Stimulated activated CD4-positive, alpha-beta T cell treated with anti-CD3 and anti-CD28 coated beads, Interleukin-2, amount 100 ng/mL, for 4 hours (primary cell): ENCODE measurements around the gene TDRD10.
A peak's percentile ranks its signal among the peaks of the same experiment; 100 is the strongest.

ENCODE experiments used
- DNase-seq: peaks from one replicate; pipeline ENCODE4 v3.0.0-alpha.2; 2020; ENCODE audit warnings: low read depth

TDRD10 gene, protein sequence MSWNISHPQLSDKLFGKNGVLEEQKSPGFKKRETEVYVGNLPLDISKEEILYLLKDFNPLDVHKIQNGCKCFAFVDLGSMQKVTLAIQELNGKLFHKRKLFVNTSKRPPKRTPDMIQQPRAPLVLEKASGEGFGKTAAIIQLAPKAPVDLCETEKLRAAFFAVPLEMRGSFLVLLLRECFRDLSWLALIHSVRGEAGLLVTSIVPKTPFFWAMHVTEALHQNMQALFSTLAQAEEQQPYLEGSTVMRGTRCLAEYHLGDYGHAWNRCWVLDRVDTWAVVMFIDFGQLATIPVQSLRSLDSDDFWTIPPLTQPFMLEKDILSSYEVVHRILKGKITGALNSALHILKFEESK

DNA sequence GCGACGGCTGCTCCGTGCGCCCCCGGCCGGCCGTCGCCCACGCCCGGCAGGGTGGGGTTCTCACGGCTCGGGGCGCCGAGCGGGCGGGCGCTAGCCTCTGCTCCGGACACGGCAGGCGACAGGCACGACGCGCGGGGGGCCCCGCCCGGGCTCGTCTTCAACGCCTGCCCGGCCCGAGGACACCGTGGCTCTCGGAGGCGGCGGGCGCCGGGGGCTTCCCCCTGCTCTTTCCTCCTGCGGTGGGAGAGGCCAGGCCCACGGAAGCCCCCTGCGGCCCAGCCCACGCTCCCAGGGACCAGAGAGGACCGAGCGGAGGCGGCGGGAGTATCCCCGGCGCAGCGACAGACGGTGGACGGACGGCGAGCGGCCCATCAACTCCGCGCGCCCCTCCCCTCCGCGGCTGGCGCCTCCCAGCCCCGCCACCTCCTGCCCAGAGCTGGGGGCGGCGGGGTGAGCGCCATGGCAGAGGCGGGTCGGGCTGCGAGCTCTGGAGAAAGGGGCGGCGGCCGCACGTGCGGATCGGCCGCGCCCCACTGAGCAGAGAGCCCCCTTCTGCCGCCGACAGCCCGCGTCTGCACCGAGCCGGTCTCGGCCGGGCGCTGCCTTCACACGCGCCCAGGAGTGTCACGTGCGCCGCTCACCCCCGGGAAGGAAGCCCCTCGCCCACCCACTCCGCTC is at the start of gene TDRD10, which contains the start of gene SHE:
Gene TDRD10, plus strand, starts transcription at position 154 of the 678 bp plus-strand sequence. CDS start 4,685 bp downstream, outside the sequence.
Gene SHE, minus strand, starts transcription at position 347 of the 678 bp plus-strand sequence. CDS start 386 bp downstream, outside the sequence.
- no peak for DNase-seq

DNA sequence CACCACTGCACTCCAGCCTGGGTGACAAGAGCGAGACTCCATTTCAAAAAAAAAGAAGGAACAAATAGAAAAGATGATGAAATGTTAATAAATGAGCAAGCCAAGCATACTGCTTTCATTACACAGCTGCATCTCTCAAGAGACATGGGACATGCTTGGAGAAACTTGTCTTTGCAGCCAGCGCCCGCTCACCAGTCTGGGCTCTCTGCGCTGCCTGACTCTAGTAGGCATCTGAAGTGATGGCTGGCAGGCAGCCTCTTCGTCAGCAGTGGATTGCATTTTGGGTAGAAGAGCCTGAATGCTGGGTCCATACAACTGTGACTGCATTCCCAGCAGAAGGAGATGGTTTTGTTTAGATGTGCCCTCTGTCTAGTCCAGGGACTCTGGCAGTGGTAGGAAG is 48.9 kb upstream of the TDRD10 start:
- DNase-seq, result no peak

DNA sequence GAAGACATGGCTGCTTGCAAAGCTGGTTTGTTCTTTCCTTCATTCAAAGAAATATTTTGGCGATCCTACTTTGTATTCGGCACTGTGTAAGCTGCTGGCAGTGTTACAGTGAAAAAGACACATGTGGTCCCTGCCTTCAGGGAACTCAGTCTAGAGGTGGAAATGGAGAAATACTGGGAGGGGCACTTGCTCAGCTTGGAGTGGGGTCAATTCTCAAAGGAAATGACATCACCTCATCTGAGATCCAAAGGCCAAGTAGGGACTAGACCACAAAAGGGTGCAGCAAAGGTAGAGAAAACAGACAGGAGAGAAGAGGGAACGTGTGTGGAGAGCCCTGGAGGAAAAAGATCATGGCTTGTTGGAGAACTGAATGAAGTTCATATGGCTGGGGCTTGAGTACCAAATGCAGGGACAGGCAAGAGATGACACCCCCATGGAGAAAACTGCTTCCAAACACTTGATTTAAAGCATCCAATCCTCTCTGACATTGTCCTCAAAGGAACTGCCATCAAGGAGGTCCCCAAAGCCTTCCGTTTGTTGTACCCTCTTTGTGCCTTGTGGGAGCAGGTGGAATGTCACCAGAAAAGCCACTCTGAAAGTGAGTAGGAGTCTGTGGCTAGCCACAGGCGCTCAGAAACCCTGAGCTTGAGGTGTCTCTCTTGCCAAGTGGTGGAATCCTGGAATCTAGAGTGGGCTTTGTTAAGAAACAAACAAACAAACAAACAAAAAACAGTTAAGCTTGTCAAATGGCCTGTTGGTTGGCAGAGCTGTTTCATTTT is 48.3 kb upstream of the TDRD10 start:
- no peak for DNase-seq

DNA sequence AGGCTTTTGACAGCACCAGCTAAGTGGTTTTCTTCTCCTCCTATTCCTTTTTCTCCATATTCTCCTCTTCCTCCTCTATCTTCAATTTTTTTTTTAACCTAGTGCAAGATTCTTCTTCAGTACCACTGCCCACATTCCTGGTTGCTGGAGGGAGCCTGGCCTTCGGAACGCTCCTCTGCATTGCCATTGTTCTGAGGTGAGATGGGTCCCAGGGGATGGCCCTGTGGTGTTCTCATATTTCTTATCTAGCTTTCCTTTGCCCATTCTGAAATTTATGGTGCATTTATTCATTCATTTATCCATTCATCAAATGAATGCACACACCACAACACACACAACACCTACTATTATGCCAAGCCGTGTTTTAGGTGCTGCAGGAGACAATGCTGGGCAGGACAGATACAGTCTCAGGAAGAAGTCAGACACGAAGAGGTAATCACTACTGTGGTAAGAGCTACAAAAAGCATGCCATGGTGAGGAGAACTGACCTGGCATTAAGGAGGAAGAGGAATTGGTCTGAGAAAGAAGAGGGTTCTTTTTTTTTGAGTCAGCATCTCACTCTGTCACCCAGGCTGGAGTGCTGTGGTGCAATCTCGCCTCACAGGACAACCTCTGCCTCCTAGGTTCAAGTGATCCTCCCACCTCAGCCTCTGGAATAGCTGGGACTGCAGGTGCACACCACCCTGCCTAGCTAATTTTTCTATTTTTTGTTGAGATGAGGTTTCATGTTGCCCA is 47.5 kb upstream of the TDRD10 start:
- no peak for DNase-seq

DNA sequence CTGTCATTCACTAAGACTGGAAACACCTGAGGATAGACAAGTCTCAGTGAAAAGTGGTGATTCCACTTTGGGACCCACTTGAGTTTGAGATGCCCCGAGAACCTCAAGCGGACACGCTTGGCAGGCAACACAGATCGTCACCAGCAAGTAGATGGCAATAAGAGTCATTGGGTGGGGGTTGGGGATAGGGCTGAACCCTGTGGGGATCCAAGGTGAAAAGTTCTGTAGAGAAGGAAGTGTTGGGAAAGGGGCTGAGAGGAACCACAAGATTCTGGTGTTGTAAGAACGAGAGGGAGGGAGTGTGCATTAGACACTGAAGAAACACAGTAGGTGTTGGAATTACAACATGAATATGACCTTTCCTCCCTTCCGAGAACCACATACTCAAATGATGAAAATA is 45.4 kb upstream of the TDRD10 start:
- no peak for DNase-seq

DNA sequence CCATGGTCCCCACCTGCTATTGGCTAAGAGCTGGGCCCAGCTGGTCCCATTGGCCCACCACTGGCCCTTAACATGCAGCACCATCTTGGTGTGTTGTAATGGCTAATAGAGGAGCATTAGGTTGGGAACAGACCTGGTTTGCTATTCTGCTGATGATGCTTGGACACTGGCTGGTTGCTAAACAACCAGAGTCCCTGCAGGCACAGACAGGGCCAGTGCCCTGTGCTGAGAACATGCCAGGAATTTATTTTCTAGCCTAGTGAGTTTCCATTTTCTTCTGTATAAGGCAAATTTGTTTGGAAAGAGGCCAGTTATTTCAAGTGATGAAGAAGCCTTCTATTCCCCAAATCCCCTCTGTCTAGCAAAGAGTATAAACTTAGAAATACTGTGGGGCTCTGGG is 42.9 kb upstream of the TDRD10 start:
- DNase-seq, result no peak

DNA sequence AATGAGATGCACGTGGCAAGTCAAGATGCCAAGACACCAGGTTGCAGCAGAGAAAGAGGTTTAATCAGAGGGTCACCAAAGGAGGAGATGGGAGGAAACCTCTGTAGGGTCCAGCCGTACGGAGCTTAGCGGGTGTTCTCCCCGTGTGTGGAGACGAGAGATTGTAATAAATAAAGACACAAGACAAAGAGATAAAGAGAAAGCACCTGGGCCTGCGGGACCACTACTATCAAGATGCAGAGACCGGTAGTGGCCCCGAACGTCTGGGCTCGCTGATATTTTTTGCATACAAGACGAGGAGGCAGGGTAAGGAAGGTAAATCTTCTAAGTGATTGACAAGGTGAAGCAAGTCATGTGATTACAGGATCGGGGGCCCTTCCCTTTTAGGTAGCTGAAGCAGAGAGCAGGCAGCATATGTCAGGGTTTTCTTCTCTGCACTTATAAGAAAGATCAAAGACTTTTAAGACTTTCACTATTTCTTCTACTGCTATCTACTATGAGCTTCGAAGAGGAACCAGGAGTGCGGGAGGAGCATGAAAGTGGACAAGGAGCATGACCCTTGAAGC is 41.2 kb upstream of the TDRD10 start:
- DNase-seq, result no peak

DNA sequence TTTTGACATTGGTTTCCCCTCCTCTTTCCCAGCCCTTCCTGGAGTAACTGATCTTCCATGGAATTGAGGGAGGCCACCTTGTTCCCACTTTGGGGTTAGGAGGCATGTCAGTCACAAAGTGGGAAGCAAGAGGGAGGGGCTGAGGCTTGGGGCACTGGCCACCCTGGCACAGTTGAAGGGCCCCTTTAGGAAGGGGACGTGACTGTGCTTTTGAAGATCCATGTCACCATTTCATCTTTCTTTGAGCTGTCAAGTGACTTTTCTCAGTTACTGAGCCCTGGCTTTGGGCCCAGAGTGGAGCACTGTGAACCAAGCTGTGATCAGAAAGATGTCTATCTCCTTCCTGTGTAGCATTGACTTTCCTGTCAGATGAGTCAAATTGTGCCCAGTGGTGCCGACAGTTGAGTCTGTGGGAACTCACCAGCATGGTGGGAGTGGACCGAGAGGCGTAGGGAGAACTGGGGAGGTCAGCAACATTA is 38.5 kb upstream of the TDRD10 start:
- peak; percentile 32 for DNase-seq

DNA sequence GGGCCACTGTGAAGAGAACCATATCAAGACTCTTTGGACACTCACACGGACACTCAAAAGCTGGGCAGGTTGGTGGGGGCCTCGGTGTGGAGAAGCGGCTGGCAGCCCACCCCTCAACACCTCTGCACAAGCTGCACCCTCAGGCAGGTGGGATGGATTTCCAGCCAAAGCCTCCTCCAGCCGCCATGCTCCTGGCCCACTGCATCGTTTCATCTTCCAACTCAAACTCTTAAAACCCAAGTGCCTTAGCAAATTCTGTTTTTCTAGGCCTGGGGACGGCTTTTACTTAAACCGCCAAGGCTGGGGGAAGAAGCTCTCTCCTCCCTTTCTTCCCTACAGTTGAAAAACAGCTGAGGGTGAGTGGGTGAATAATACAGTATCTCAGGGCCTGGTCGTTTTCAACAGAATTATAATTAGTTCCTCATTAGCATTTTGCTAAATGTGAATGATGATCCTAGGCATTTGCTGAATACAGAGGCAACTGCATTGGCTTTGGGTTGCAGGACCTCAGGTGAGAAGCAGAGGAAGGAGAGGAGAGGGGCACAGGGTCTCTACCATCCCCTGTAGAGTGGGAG is 36.3 kb upstream of the TDRD10 start:
- no peak for DNase-seq

DNA sequence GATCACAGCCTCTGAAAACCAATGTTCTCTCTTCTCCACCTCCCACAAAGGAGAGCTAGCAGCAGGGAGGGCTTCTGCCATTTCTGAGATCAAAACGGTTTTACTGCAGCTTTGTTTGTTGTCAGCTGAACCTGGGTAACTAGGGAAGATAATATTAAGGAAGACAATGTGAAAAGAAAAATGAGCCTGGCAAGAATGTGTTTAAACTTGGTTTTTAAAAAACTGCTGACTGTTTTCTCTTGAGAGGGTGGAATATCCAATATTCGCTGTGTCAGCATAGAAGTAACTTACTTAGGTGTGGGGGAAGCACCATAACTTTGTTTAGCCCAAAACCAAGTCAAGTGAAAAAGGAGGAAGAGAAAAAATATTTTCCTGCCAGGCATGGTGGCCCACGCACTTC is 35.8 kb upstream of the TDRD10 start:
- DNase-seq, result no peak

DNA sequence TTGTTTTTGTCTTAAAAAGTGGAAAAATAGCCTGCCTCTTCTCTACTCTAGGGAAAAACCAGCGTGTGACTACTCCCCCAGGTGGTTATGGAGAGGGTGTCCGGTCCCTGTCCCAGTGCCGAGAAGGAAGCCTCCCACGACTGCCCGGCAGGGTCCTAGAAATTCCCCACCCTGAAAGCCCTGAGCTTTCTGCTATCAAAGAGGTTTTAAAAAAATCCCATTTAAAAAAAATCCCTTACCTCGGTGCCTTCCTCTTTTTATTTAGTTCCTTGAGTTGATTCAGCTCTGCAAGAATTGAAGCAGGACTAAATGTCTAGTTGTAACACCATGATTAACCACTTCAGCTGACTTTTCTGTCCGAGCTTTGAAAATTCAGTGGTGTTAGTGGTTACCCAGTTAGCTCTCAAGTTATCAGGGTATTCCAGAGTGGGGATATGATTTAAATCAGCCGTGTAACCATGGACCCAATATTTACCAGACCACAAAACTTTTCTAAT is 35.0 kb upstream of the TDRD10 start:
- DNase-seq, result no peak

DNA sequence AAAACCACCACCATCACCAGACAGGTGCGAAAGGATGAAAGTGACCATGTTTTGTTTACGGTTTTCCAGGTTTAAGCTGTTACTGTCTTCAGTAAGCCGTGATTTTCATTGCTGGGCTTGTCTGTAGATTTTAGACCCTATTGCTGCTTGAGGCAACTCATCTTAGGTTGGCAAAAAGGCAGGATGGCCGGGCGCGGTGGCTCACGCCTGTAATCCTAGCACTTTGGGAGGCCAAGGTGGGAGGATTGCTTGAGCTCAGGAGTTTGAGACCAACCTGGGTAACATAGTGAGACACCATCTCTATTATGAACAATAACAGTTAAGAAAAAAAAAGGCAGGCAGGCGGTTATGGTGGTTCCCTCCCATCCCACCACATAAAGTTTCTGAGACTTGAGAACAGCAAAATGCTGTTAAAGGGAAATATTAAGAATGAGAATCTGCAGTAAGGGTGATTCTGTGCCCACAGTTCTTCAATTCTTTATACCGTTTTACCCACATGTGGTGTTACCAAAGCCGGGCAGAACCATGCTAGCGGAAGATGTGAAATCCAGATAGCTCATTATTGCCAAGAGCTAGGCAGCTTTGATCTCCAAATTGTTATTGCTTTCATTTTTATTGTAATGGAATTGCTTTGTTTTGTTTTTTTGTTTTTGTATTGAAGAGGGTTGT is 34.5 kb upstream of the TDRD10 start:
- DNase-seq, result no peak

DNA sequence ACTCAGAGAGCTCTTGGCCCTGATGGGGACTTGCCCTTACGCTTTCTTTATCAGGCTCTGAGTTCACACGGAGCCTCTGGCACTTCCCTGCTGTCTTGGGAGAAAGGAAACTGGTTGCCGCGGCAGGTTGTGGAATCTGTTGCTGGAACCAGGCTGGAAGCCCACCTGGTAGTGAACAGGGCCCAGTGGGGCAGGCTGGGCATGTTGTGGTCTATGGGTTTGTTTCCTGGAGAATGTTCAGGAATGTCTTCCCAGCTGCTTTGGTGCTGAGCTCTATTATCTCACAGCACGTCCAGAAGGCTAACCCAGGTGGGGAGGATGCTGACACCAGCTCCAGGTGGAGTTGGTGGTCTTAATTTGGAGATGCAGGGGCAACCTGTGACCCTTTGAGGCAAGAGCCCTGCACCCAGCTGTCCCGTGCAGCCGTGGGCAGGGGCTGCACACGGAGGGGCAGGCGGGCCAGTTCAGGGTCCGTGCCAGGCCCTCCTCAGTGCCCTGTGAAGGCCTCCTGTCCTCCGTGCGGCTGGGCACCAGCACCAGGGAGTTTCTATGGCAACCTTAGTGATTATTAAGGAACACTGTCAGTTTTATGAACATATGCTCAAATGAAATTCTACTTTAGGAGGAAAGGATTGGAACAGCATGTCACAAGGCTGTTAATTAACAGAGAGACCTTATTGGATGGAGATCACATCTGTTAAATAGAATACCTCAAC is 33.3 kb upstream of the TDRD10 start:
- no peak for DNase-seq

DNA sequence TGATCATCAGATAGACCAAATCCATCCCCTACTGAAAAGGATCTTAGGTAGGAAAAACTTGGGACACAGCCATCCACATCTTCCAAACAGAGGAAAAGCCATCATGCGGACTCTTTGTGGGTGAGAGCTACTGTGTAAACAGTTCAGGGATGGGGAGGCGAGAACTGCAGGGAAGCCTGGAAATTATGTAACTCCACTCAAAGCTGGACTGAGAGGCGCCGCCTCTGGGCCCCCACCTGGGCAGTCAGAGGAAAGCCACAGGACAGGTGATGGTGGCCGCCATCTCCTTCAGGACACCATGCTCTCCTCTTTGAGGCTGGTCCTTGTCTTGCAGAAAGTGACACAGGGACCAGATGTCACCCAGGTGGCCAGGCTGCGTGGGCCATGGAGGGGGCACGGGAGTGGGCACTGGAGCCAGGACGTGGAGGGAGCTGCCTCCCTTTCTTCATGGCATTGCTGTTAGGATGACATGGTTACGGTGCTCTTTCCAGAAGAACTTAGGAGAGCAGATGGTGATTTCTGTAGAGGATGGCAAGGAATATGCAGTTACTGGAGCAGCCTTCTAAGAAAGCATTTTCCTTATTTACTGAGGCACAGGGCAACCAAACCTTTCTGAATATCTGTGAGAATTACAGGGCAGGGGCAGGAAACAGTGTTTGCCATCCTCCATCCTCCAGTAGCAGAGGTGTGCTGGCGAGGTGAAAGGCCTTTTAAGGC is 32.0 kb upstream of the TDRD10 start:
- DNase-seq, result no peak

DNA sequence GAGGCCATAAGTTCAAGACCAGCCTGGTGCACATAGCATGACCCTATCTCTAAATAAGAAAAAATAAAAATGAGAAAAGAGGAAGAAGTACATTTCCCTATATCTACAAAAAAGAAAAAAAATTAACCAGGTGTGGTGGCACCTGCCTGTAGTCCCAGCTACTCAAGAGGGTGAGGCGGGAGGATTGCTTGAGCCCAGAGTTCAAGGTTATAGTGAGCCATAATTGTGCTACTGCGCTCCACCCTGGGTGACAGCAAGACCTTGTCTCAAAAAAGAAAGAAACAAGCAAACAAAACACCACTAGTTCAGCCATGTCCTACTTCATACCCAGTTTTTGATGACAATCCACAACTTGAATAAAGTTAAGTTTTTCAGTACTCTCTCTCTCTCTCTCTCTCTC is 30.7 kb upstream of the TDRD10 start:
- DNase-seq, result no peak

DNA sequence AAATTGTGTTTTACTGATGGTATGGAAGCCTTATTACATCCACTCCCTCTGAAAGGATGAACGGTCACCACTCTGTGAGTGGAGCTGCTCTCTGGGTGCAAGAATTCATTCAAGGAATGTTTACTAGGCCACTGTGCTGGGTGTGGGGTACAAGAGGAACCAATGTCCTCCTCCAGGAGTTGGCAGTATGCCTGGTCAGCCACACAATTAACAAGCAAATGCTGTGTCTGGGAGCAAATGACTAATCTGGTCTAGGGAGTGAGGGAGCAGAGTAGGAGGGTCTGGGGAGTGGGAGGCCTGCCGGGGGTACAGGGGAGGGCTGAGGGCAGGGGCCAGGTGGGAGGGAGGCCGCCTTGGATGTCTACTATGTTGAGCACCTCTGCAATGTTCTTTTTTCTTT is 27.2 kb upstream of the TDRD10 start:
- no peak for DNase-seq

DNA sequence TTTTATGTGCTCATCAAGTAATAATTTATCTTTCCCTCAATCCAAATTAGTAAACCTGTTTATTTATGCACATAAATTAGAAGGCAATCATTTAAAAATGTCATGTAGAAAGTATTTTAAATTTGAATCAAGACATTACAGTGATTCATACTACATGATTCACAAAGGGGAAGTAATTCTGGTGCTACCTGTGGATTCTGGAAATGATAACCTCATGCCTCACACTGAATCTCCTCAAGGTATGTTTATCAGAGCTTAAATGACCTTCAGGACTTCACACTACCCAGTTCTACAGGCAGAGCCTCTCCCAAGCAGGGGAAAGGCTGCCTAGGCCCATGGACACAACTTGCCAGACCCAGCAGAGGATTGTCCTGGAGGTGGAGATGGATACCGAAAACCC is 25.2 kb upstream of the TDRD10 start:
- DNase-seq, result no peak

DNA sequence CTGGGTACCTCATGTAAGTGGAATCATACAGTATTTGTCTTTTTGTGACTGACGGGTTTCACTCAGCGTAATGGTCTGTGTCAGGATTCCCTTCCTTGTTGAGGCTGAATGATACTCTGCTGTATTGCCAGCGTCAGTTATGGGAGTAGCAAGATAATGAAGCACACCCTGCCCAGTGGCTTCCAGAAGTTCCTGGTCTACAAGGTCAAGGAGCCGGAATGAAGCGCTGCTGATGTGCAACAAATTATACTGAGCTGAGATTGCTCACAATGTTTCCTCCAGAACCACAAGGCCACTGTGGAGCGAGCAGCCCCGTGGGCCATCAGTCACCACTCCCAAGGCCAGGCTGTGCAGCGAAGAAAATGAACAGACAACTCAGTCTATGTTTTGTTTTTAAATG is 24.0 kb upstream of the TDRD10 start:
- DNase-seq, result no peak

DNA sequence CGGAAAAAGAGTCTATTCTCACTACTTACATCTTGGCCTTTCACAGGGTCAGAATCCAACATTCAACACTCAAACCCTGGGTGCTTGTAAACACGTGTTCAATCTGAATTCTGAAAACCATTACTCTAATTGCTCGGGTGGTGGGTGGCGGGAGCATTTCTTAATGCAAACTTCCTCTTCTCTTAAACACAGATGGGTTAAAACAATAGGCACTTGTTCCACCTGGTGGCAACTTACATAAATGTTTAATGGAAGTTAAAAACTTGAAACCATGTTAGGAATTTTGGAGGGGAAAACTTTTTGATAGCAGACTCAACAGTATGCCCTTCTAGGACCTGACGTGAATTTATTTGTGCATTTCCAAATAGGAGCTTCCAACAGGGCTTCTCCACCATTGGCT is 23.4 kb upstream of the TDRD10 start:
- no peak for DNase-seq
